GM19035 (cell line): Measurements from ENCODE around the gene AKAP7.

Source experiments
- ATAC-seq: cut with Tn5 transposase; IDR thresholded peaks from one replicate; pipeline ENCODE4 v1.9.1; 2021; ENCODE audit not compliant: unreplicated experiment

Gene AKAP7

GRCh38 chr6:131197716-131198115 lies 62.4 kb downstream of the AKAP7 start:
- no peak for ATAC-seq

- ATAC-seq = peak; percentile 100
Measured at GRCh38 chr6:131199568-131200272, 64.5 kb downstream of the AKAP7 start.

GRCh38 chr6:131205481-131206244 lies 70.4 kb downstream of the AKAP7 start:
- no peak for ATAC-seq

GRCh38 chr6:131206463-131207251 lies 71.4 kb downstream of the AKAP7 start:
- ATAC-seq = no peak

GRCh38 chr6:131208787-131209186 lies 73.5 kb downstream of the AKAP7 start:
- no peak for ATAC-seq

- no peak for ATAC-seq
Measured at GRCh38 chr6:131210469-131210868, 75.2 kb downstream of the AKAP7 start.

- no peak for ATAC-seq
Measured at GRCh38 chr6:131212024-131212423, 76.8 kb downstream of the AKAP7 start.

GRCh38 chr6:131212913-131213312 lies 77.6 kb downstream of the AKAP7 start:
- ATAC-seq = no peak

GRCh38 chr6:131213501-131213990 lies 78.3 kb downstream of the AKAP7 start:
- no peak for ATAC-seq

GRCh38 chr6:131215219-131215618 lies 80.0 kb downstream of the AKAP7 start:
- no peak for ATAC-seq

GRCh38 chr6:131216246-131216645 lies 81.0 kb downstream of the AKAP7 start:
- no peak for ATAC-seq

- ATAC-seq = no peak
Measured at GRCh38 chr6:131222773-131223172, 87.5 kb downstream of the AKAP7 start.

- no peak for ATAC-seq
Measured at GRCh38 chr6:131223416-131223815, 88.1 kb downstream of the AKAP7 start.

- ATAC-seq = no peak
Measured at GRCh38 chr6:131225127-131225526, 89.9 kb downstream of the AKAP7 start.

GRCh38 chr6:131225959-131226358 lies 90.7 kb downstream of the AKAP7 start:
- no peak for ATAC-seq

- no peak for ATAC-seq
Measured at GRCh38 chr6:131226459-131227157, 91.3 kb downstream of the AKAP7 start.

GRCh38 chr6:131227158-131227543 lies 91.9 kb downstream of the AKAP7 start:
- ATAC-seq = no peak

GRCh38 chr6:131231103-131231502 lies 95.8 kb downstream of the AKAP7 start:
- ATAC-seq = no peak

GRCh38 chr6:131231891-131232290 lies 96.6 kb downstream of the AKAP7 start:
- ATAC-seq = no peak

- ATAC-seq = no peak
Measured at GRCh38 chr6:131244942-131245341, 109.7 kb downstream of the AKAP7 start.

GRCh38 chr6:131250122-131250521 lies 114.9 kb downstream of the AKAP7 start:
- ATAC-seq = peak; percentile 63
